Psoas muscle (tissue), 8 donors: Measurements from ENCODE around the gene CBLIF. TPM values are rescaled to one million over a fixed set of nuclear protein-coding genes. Genes with fewer than 3 reads are reported as not detected.

Experiments used
- ATAC-seq, 4 donors: fragments of 200-7000 bp; cut with Tn5 transposase; one replicate each; pipeline ENCODE4 v1.9.1; 2020; ENCODE audit warnings: moderate library complexity in 3 of 4, mild to moderate bottlenecking in 2 of 4
- DNase-seq, 2 donors: peaks; one replicate each; pipeline ENCODE4 v3.0.0-alpha.2; 2020
- H3K27ac ChIP-seq: fragments of 200-600 bp; one replicate; pipeline ENCODE4 v1.8.0; 2022
- H3K27me3 ChIP-seq, 3 donors: fragments of 200-600 bp in 1 of 3; one replicate each; pipeline versions ENCODE4 v1.6.1 to v1.8.0; 2013 to 2022; ENCODE audit warnings: low read length in 2 of 3, mild to moderate bottlenecking in 2 of 3, moderate library complexity in 1 of 3; ENCODE audit not compliant: insufficient read depth in 3 of 3
- H3K36me3 ChIP-seq, 2 donors: fragments of 200-600 bp in 1 of 2; one replicate each; pipeline versions ENCODE4 v1.6.1 to v1.8.0; 2013 to 2022; ENCODE audit warnings: low read depth in 1 of 2, mild to moderate bottlenecking in 1 of 2, moderate library complexity in 1 of 2; ENCODE audit not compliant: insufficient read depth in 1 of 2
- H3K4me1 ChIP-seq: fragments of 200-600 bp; one replicate; pipeline ENCODE4 v1.8.0; 2022
- H3K4me3 ChIP-seq: fragments of 200-600 bp; one replicate; pipeline ENCODE4 v1.8.0; 2022; ENCODE audit warnings: mild to moderate bottlenecking
- H3K9me3 ChIP-seq: fragments of 200-600 bp; one replicate; pipeline ENCODE4 v1.8.0; 2022
- CTCF ChIP-seq: fragments of 200-600 bp; IDR thresholded peaks from one replicate; pipeline ENCODE4 v1.8.0; 2022; ENCODE audit warnings: antibody characterized with exemption
- WGBS, 3 donors: extraction: QIAGEN DNeasy Blood & Tissue Kit; methylation state at CpG; one replicate each; pipeline versions ENCODE4 v1.1.6 to v1.1.7; 2013; 5-methylcytosine and 5-hydroxymethylcytosine counted together
- intact Hi-C, 2 donors: fragments of 100-400 bp; cut with DNase I; formaldehyde crosslinking; loops; one replicate each; pipeline versions ENCODE4 v1.11.0 to v1.14.2; 2022
- polyA plus RNA-seq, 3 donors: library from polyadenylated mRNA; stranded (reverse); fragments of 200-250 nt; gene quantifications; one replicate each; pipeline ENCODE4 v1.2.3, GENCODE V29; 2013
- total RNA-seq, 4 donors: library from RNA; stranded (reverse); fragmentation: NEBNext Ultra II Directional in 2 of 4; extraction: Animal tissue kit (Norgen Biotek cat#: 25700) in 2 of 4; gene quantifications; one replicate each; pipeline versions ENCODE4 v1.2.1 to v1.2.4, GENCODE V29; 2021 to 2023
- donor health status: healthy with polysubstance abuse.
- donor health status: DM: no; HTN: no; CAD: no; lungs with moderate emphysema.
- donor health status: Bipolar disorder and iron deficiency.
- donor health status: healthy.
- donor health status: DM: yes; HTN: yes; CAD: no.
- donor health status: DM: no; HTN: no; CAD: no.
- donor health status: DM: no; HTN: no; CAD: no.
- donor health status: DM: yes; HTN: yes; CAD: no.

Gene CBLIF
- total and polyA plus RNA-seq, 7 donors, result 0.05 TPM; not detected in 6

DNA sequence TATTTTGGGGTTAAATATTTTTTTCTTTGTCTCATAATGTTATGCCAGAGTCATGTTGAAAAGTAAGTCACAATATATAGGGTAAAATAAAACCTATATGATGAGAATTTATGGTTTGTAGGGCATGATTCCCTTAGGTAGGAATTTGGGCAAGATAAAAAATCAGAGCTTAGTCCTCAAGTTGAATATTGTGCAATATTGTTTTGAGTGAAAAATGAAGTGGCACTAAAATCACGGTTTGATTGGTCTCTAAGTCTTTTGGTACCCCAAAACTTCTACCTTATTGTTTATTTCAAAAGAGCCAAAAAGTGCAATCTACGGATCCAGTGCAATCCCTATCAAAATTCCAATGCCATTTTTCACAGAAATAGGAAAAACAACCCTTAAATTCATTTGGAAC lies 33.1 kb downstream of the CBLIF start:
- ATAC-seq (no peak), DNase-seq (no peak)
- Histone ChIP-seq H3K27me3 (no peaks in the 10 kb centered on the region), H3K4me1 (peaks cover 8% of the 10 kb centered on the region), H3K4me3 (no peak overlapping the region), H3K27ac (no peak overlapping the region), H3K9me3 (no peaks in the 10 kb centered on the region), H3K36me3 (peaks cover 0 to 19% of the 10 kb centered on the region in 2 donors)
- no peak for TF ChIP-seq CTCF
- intact Hi-C loops, result no loop called here
- 82 to 89% (median 87%) methylated on average over 2 of the region's 2 CpGs for WGBS, 3 donors

DNA sequence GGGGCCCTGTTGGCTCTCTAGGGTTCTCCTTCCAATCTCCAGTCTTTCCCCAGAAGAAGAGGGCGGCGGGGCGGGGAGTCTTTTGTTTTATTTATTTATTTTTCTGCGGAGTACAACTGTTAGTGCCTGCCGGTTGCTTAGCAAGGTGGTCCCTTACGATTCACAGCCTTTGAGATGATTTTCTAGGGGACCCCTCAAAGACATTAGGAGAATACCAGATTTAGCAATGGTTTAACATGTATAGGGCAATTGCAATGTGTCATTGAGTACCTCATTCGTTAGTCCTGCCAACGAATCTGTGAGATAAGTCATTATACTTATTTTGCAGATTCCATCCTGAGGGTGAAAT lies 34.4 kb downstream of the CBLIF start:
- no peak for TF ChIP-seq CTCF
- peak overlapping the region; percentile 81 for H3K4me3 ChIP-seq
- peaks cover under 1 to 32% of the 10 kb centered on the region in 2 donors for H3K36me3 ChIP-seq

DNA sequence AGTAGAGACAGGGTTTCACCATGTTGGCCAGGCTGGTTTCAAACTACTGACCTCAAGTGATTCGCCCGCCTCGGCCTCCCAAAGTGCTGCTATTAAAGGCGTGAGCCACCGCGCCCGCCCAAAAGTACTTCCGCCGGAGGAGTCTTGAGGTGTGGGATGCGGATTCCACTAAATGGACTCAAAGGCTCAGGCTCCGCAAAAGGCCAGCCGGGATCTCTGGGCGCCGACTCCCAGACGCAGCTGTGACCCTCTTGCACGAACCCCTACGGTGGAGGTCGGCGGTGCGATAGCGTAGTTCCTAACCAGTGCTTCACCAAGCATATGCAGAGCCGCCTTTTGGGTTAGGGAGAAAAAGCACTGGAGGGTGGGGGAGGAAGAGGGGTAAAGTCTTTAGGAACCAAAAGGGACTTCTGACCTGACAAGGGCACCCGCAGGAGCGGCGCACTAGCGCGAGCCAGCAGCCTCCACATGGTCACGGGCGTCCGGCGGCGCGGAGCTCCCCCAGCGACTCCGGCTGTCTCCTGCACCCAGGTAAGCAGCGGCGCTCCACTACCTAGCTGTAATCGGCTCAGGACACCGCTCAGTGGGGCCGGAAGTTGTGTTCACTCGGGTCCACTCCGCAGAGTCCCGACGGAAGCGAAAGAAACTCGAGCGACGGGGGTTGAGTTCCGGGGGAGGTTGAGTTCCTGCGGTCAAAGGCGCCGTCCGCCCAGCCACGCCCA lies 34.9 kb downstream of the CBLIF start, which contains the start of gene MRPL16:
Gene MRPL16 (minus strand): TSS at position 590 of the 722 bp plus-strand sequence. CDS start 120 bp downstream, at position 470.
- peak; percentile 28 for TF ChIP-seq CTCF
- intact Hi-C loops, result no loop called here
- H3K4me3 ChIP-seq, result peak within 1 kb of the TSS; percentile 81
- H3K9me3 ChIP-seq, result no peaks in the 10 kb centered on the region
- H3K4me1 ChIP-seq, result peaks cover 8% of the 10 kb centered on the region
- 0 to 1% (median 1%) methylated on average over 52 to 54 of the region's 54 CpGs for WGBS, 3 donors
- H3K36me3 ChIP-seq, result peaks cover 4 to 37% of the 10 kb centered on the region in 2 donors
- DNase-seq, result peak; percentile 85 to 92
- H3K27ac ChIP-seq, result peak within 1 kb of the TSS; percentile 80
- H3K27me3 ChIP-seq, result no peaks in the 10 kb centered on the region
- peak; percentile 98 to 99 (median 99) for ATAC-seq

More for the DNA sequence above, 34.4 kb downstream of the CBLIF start:
- 10 to 14% (median 13%) methylated on average over 8 of the region's 8 CpGs for WGBS, 3 donors
- Histone ChIP-seq H3K4me1 (peaks cover 8% of the 10 kb centered on the region), H3K27me3 (no peaks in the 10 kb centered on the region), H3K9me3 (no peaks in the 10 kb centered on the region), H3K27ac (peak overlapping the region; percentile 80)
- intact Hi-C loops, result no loop called here
- no peak for DNase-seq
- ATAC-seq, result no peak

DNA sequence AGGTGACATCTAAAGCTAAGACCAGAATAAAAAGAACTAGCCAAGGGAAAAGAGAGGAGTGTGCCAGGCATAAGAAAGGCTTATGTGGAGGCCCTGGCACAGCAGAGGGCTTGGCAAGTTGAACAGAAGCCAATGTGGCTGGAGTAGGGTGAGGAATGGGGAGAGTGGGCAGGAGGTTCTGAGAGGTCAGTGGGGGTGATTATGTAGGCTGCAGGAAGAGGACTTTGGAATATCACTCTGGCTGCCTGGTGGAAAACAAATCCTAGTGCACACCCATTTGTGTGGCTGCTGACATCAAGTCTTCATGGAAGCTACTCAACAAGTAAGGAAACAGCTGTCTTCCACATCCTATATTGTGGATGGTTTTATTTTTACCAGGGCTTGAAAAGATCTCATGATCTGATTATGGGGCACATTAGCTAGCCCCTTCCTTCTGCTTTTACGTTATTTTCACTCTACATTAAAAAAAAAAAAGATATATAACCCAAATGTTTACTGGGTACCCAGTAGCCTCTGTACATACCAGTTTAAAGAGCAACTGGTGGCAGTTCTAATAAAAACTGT lies 38.2 kb downstream of the CBLIF start:
- intact Hi-C loops, result loop anchor here (10.0 kb wide), 2 partner anchors 132 to 272 kb away; no protein-coding TSS in a partner anchor
- TF ChIP-seq CTCF, result no peak

More for the DNA sequence above, 38.2 kb downstream of the CBLIF start:
- Histone ChIP-seq H3K27me3 (no peaks in the 10 kb centered on the region), H3K27ac (no peak overlapping the region), H3K4me3 (no peak overlapping the region), H3K36me3 (peaks cover 4 to 62% of the 10 kb centered on the region in 2 donors), H3K4me1 (peaks cover 12% of the 10 kb centered on the region), H3K9me3 (no peaks in the 10 kb centered on the region)
- ATAC-seq (no peak), DNase-seq (no peak)
- 70 to 73% (median 71%) methylated on average over 1 of the region's 1 CpG for WGBS, 3 donors
